Measurements from ENCODE around the gene FOXJ2. TPM values are rescaled to one million over a fixed set of nuclear protein-coding genes. Genes with fewer than 3 reads are reported as not detected.
"Not testable (repeated sequence)": the region's sequence is repeated elsewhere in the genome, so short reads cannot be mapped to it uniquely, and the experiment has no call there.

Gene FOXJ2
- total RNA-seq, 2 donors from 2014 or later: 15.4 to 27.8 TPM

DNA sequence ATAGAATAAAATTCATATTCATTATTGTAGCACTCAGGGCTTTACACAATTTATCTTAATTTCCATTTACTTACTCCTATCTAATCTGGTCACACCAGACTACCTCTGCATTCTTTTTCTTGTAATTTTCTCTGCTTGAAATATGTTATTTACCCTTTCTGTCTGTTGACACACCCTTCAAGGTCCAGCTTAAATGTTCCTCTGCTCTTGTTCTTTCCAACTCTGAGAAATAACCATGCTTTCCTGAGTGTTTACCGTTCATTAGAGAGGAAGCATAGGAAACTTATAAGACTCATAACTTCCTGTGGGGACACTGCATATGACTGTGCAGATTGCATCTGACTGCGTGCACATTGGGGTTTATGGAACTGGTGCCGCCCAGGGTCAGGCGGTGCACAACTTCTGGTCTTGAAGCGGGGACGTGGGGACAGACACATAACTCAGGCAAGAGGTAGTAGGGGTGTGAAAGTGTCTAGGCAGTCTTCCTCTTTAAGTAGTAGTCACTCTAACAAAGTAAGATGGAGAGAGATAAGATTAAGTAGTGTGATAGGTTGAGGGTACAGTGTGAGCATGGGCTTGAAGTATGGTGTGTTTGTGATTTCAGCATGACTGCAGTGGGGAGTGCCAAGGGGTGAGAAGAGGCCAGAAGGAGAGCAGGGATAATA lies 42.6 kb upstream of the FOXJ2 start:
- no peak for DNase-seq (ENCODE audit: low spot score)
- no peak overlapping the region for H3K4me3 ChIP-seq
- H3K9me3 ChIP-seq: no peaks in the 10 kb centered on the region
- TF ChIP-seq POLR2AphosphoS5 (IDR thresholded peaks at IDR 0.05) (peak; percentile 16), POLR2A (IDR thresholded peaks at IDR 0.05) (no peak), CTCF (IDR thresholded peaks at IDR 0.05) (no peak)
- WGBS: 55% methylated on average over 6 of the region's 6 CpGs
- H3K36me3 ChIP-seq: no peaks in the 10 kb centered on the region
- intact Hi-C loops (cut with DNase I): no loop called here
- H3K4me1 ChIP-seq (replicated peaks): no peaks in the 10 kb centered on the region
- H3K27me3 ChIP-seq (replicated peaks; ENCODE audit: insufficient read depth): no peaks in the 10 kb centered on the region
- H3K27ac ChIP-seq: no peak overlapping the region

DNA sequence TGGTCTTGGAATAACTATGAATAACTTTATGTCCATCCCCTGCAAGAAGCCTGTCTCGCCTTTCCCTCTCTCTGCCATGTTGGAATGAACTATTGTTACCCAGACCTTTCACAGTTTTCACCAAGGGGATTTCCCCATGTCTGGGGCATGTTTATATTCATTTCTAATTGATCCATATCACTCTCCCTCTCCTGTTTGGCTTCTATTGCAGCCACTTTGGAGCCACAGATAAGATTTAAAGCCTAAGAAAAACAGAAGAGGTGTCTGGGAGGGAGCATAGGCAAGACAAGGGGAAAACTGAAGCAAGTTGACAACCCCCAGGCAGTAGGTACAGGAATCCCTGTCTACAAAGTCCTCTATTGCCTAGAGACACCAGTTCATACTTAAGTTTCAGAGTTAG lies 41.0 kb upstream of the FOXJ2 start:
- Histone ChIP-seq H3K27ac (no peak overlapping the region), H3K9me3 (no peaks in the 10 kb centered on the region), H3K27me3 (replicated peaks; ENCODE audit: insufficient read depth) (no peaks in the 10 kb centered on the region), H3K36me3 (no peaks in the 10 kb centered on the region), H3K4me1 (replicated peaks) (no peaks in the 10 kb centered on the region), H3K4me3 (no peak overlapping the region)
- TF ChIP-seq POLR2AphosphoS5 (IDR thresholded peaks at IDR 0.05) (no peak), POLR2A (IDR thresholded peaks at IDR 0.05) (no peak), CTCF (IDR thresholded peaks at IDR 0.05) (no peak)
- no peak for DNase-seq (ENCODE audit: low spot score)
- WGBS: 100% methylated on average over 1 of the region's 1 CpG
- intact Hi-C loops (cut with DNase I): no loop called here

DNA sequence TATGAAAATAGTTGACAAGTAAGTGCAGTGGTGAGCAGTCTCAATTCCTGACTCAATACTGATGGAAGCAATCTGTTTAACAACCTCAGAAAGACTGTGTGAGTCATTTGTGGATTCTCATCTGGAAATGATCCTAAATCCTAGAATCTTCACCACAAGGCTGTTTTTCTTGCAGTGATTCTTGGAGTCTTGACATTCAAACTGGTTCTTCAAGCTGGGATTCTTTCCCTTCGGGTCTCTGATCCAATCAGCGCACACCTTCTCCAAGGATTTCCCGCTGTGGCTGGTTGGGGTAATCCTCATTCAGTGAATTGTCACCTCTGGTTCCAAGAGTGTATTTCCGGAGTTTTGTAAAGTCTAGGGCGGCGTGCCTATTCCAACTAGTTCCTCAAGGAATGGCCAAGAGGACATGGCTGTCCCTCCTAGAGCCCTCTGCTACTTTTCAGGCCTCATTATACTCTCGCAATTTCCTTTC lies 37.7 kb upstream of the FOXJ2 start:
- Histone ChIP-seq H3K9me3 (no peaks in the 10 kb centered on the region), H3K36me3 (no peaks in the 10 kb centered on the region), H3K27me3 (replicated peaks; ENCODE audit: insufficient read depth) (no peaks in the 10 kb centered on the region), H3K4me1 (replicated peaks) (no peaks in the 10 kb centered on the region), H3K4me3 (no peak overlapping the region), H3K27ac (peak overlapping the region in 1 of 2 donors; percentile 44)
- no peak for DNase-seq (ENCODE audit: low spot score)
- intact Hi-C loops (cut with DNase I): loop anchor here (2.0 kb wide), 2 partner anchors 62 to 134 kb away; no protein-coding TSS in a partner anchor
- TF ChIP-seq POLR2A (IDR thresholded peaks at IDR 0.05) (no peak), POLR2AphosphoS5 (IDR thresholded peaks at IDR 0.05) (no peak), CTCF (IDR thresholded peaks at IDR 0.05) (no peak)
- 54% methylated on average over 7 of the region's 7 CpGs for WGBS

- TF ChIP-seq POLR2AphosphoS5 (IDR thresholded peaks at IDR 0.05): peak; percentile 50
- TF ChIP-seq CTCF (IDR thresholded peaks at IDR 0.05): peak; percentile 80 to 91 (median 86)
- no peak for TF ChIP-seq POLR2A (IDR thresholded peaks at IDR 0.05)
- intact Hi-C loops (cut with DNase I): loop anchor here (2.0 kb wide), 2 partner anchors 63 to 135 kb away; no protein-coding TSS in a partner anchor
- Histone ChIP-seq H3K9me3 (no peaks in the 10 kb centered on the region), H3K4me1 (replicated peaks) (no peaks in the 10 kb centered on the region), H3K27ac (no peak overlapping the region), H3K36me3 (no peaks in the 10 kb centered on the region), H3K27me3 (replicated peaks; ENCODE audit: insufficient read depth) (no peaks in the 10 kb centered on the region), H3K4me3 (no peak overlapping the region)
- DNase-seq (ENCODE audit: low spot score): peak; percentile 68
- 34% methylated on average over 9 of the region's 9 CpGs for WGBS
Measured at GRCh38 chr12:7995266-7995963, 37.1 kb upstream of the FOXJ2 start.

DNA sequence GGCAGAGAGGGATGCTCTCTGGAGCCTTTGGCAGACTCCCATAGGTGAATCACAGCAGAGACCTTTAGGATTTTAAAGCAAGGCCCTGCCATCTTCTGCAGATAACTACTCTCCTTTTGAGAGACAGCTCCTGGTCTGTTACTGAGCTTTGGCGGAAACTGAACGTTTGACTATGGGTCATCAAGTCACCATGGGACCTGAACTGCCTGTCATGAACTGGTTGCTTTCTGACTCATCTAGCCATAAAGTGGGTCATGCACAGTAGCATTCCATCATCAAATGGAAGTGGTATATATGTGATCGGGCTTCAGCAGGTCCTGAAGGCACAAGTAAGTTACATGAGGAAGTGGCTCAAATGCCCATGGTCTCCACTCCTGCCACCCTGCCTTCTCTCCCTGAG lies 31.7 kb upstream of the FOXJ2 start:
- H3K4me3 ChIP-seq; H3K27ac ChIP-seq; intact Hi-C loops (cut with DNase I); DNase-seq (ENCODE audit: low spot score); H3K36me3 ChIP-seq; H3K9me3 ChIP-seq; H3K27me3 ChIP-seq (replicated peaks; ENCODE audit: insufficient read depth); H3K4me1 ChIP-seq (replicated peaks): not testable (repeated sequence)
- WGBS: 88% methylated on average over 3 of the region's 3 CpGs

- H3K9me3 ChIP-seq; H3K4me3 ChIP-seq; DNase-seq (ENCODE audit: low spot score); H3K4me1 ChIP-seq (replicated peaks); H3K36me3 ChIP-seq; intact Hi-C loops (cut with DNase I); H3K27ac ChIP-seq; H3K27me3 ChIP-seq (replicated peaks; ENCODE audit: insufficient read depth): not testable (repeated sequence)
- WGBS: 87% methylated on average over 4 of the region's 4 CpGs
Measured at GRCh38 chr12:8001496-8001895, 31.0 kb upstream of the FOXJ2 start.

GRCh38 chr12:8004897-8005296 lies 27.6 kb upstream of the FOXJ2 start:
- H3K4me3 ChIP-seq; H3K27me3 ChIP-seq (replicated peaks; ENCODE audit: insufficient read depth); H3K27ac ChIP-seq; intact Hi-C loops (cut with DNase I); DNase-seq (ENCODE audit: low spot score); H3K36me3 ChIP-seq; H3K4me1 ChIP-seq (replicated peaks); H3K9me3 ChIP-seq: not testable (repeated sequence)
- WGBS: 85% methylated on average over 4 of the region's 4 CpGs
